Mononuclear cell (primary cell): Measurements from ENCODE around the gene SLC7A8. TPM values are rescaled to one million over a fixed set of nuclear protein-coding genes. Genes with fewer than 3 reads are reported as not detected.

Experiments
- total RNA-seq: library from RNA; depleted of rRNA; stranded (reverse); fragments of >200 nt; gene quantifications from one replicate; pipeline ENCODE4 v1.2.3, GENCODE V29; 2012

The SLC7A8 gene
- total RNA-seq, 1 donor, result 0.21 TPM

Other genes with a start within 250 kb of the SLC7A8 start
- 41.2 TPM for gene HAUS4, start 226.6 kb downstream of the SLC7A8 start, total RNA-seq
- gene AJUBA, start 201.1 kb downstream of the SLC7A8 start, total RNA-seq, result 0.21 TPM
- 6.9 TPM for gene C14orf93, start 173.5 kb downstream of the SLC7A8 start, total RNA-seq
- 13.2 TPM for gene PSMB5, start 148.8 kb downstream of the SLC7A8 start, total RNA-seq
- gene PSMB11, start 141.4 kb downstream of the SLC7A8 start, total RNA-seq, result not detected
- 0.63 TPM for gene CDH24, start 126.1 kb downstream of the SLC7A8 start, total RNA-seq
- gene ACIN1, start 88.5 kb downstream of the SLC7A8 start, total RNA-seq, result 123 TPM
- gene C14orf119, start 88.2 kb downstream of the SLC7A8 start, total RNA-seq, result 5.2 TPM
- not detected for gene CIROP, start 78.7 kb downstream of the SLC7A8 start, total RNA-seq
- gene CEBPE, start 64.4 kb downstream of the SLC7A8 start, total RNA-seq, result 0.21 TPM
- gene RNF212B, start 54.3 kb upstream of the SLC7A8 start, total RNA-seq, result 0.10 TPM
- 1.5 TPM for gene HOMEZ, start 102.5 kb upstream of the SLC7A8 start, total RNA-seq
- 12.5 TPM for gene PPP1R3E, start 119.2 kb upstream of the SLC7A8 start, total RNA-seq
- 3.4 TPM for gene BCL2L2, start 123.2 kb upstream of the SLC7A8 start, total RNA-seq
- 51.0 TPM for gene PABPN1, start 137.8 kb upstream of the SLC7A8 start, total RNA-seq
- gene SLC22A17, start 169.2 kb upstream of the SLC7A8 start, total RNA-seq, result 5.6 TPM
- not detected for gene EFS, start 181.5 kb upstream of the SLC7A8 start, total RNA-seq
- not detected for gene IL25, start 189.1 kb upstream of the SLC7A8 start, total RNA-seq
- 22.0 TPM for gene CMTM5, start 193.4 kb upstream of the SLC7A8 start, total RNA-seq
- not detected for gene MYH6, start 224.6 kb upstream of the SLC7A8 start, total RNA-seq